ENCODE data around the gene SMIM35.

SMIM35 gene

DNA sequence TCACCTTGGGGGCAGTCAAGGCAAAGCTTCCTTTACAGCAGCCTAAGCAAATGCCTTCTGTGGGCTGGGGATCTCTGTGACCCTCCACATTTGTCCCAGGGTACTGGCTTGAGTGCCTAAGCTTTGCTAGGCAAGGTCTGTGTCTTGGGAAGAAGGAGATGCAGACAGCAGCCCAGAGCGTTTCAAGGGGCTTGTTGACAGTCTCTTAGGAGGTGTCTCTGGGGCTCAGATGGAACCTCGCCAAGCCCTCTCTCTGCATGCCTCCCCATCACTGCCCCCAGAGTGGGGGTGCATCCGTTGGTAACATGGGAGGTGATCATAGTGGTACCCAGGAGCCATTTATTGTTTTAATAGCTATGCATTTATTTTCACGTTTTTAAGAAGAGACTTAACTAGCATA lies 39.0 kb downstream of the SMIM35 start (continued):
- TF ChIP-seq ZNF280C (tag by site-specific recombination; IDR thresholded peaks at IDR 0.05) (no peak), REST (tag by site-specific recombination; IDR thresholded peaks at IDR 0.05) (no peak), OVOL3 (tag by site-specific recombination; IDR thresholded peaks at IDR 0.05) (no peak)
- TF ChIP-seq, protein P1, sequence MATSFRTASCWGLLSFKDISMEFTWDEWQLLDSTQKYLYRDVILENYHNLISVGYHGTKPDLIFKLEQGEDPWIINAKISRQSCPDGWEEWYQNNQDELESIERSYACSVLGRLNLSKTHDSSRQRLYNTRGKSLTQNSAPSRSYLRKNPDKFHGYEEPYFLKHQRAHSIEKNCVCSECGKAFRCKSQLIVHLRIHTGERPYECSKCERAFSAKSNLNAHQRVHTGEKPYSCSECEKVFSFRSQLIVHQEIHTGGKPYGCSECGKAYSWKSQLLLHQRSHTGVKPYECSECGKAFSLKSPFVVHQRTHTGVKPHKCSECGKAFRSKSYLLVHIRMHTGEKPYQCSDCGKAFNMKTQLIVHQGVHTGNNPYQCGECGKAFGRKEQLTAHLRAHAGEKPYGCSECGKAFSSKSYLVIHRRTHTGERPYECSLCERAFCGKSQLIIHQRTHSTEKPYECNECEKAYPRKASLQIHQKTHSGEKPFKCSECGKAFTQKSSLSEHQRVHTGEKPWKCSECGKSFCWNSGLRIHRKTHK (tag by site-specific recombination; IDR thresholded peaks at IDR 0.05), result no peak

DNA sequence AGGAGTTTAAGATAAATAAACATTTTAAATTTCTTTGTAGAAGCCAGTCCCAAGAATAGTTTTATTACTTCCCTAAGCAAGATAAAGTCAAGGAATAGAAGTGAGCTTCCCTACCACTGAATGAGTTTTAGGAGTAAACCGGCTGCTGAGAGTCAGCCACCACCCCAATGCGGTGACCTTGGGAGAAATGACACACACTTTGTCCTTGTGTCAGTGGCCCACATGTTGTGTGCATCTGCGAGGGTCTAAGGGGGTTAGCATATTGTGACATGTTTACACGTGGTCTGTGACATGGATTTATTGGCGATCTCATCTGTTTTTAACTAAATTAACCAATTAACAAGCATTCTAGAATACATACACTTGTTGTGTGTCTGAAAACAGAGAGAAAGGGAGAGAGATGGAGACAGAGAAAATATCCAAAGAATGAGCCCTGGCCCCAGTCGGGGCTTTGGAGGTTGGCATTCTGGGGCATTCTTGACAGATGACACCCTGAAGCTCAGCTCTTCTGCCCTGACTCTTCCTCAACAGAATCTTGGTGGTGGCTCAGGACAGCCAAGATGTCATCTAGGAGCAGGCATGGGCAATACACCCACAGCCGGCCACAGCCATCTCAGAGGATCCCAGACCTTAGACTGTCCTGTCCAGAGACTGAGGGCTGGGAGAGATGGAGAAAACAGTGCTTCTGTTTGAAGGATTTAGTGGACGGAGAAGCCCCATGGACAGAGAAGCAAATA lies 39.6 kb downstream of the SMIM35 start:
- Histone ChIP-seq H3K4me3 (ENCODE audit: low read depth, low read length) (no peak overlapping the region), H3K36me3 (ENCODE audit: control insufficient read depth in 2 of 2, insufficient read depth in 1 of 2, low read length in 2 of 2) (no peaks in the 10 kb centered on the region), H3K27ac (ENCODE audit: extremely low read depth, low read depth, low read length) (no peak overlapping the region), H3K4me1 (ENCODE audit: control insufficient read depth, insufficient read depth, low read length) (no peaks in the 10 kb centered on the region), H3K9me3 (ENCODE audit: control insufficient read depth, insufficient read depth, low read depth, low read length) (no peaks in the 10 kb centered on the region)
- ChIA-PET POLR2A (no interaction called here), CTCF (interaction anchor here (0.6 to 2.0 kb wide), 9 partner anchors 9 to 239 kb away, joined by 3 to 10 read pairs (median 3); no protein-coding TSS in a partner anchor)
- TF ChIP-seq ZNF560 (tag by site-specific recombination; IDR thresholded peaks at IDR 0.05; ENCODE audit: borderline replicate concordance), result no peak

DNA sequence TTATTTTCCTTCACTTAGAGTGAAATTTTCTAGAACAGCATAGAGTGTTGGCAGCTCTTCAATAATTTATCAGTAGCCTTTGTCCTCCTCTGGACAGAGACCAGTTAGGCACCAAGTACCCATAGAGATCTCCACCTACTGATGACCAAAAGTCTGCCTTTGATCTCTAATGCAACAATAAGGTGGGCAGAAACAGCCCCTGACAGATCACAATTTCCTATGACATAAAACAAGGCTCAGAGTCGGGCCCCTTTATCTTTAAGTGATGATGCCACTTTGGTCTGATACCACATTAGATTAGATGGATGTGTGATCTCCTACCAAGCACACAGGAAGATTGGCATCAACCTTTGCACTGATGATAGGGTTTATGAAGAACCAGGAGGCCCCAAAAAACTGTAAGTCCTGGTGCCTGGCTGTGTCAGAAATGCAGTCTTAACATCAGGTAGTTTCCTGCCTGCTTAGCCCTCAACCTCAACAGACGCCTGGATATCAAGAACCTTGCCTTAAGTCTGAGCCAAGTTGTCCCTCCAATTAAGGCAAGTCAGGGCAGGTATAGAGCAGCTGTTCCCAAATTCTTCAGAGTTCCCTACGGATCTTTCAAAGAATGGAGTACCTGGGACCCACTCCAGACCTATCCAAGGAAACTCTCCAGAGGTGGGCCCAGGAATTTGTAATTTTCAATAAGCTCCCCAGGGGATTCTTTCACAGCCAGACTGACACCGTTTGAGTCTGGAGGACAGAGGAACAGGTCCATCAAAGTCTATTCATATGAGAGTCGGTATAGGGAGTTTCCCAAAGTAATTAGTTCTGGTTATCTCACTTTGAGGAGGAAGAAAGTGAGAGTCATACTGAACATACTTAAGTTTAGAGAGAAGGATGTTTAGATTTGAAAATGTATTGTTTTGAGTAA lies 40.5 kb downstream of the SMIM35 start:
- no peaks in the 10 kb centered on the region for H3K9me3 ChIP-seq (ENCODE audit: control insufficient read depth, insufficient read depth, low read depth, low read length)
- H3K27ac ChIP-seq (ENCODE audit: extremely low read depth, low read depth, low read length), result no peak overlapping the region
- H3K4me3 ChIP-seq (ENCODE audit: low read depth, low read length), result no peak overlapping the region
- ChIA-PET CTCF (interaction anchor here (0.8 to 2.0 kb wide), 5 partner anchors 11 to 238 kb away, joined by 3 to 10 read pairs (median 3); no protein-coding TSS in a partner anchor), POLR2A (no interaction called here)
- H3K4me1 ChIP-seq (ENCODE audit: control insufficient read depth, insufficient read depth, low read length), result no peaks in the 10 kb centered on the region
- no peaks in the 10 kb centered on the region for H3K36me3 ChIP-seq (ENCODE audit: control insufficient read depth in 2 of 2, insufficient read depth in 1 of 2, low read length in 2 of 2)
- no peak for TF ChIP-seq ZNF529 (tag by site-specific recombination; IDR thresholded peaks at IDR 0.05; ENCODE audit: insufficient replicate concordance)
- TF ChIP-seq ZNF623 (tag by site-specific recombination; IDR thresholded peaks at IDR 0.05), result no peak
- TF ChIP-seq ZNF138 (tag by site-specific recombination; IDR thresholded peaks at IDR 0.05; ENCODE audit: borderline replicate concordance), result no peak
- TF ChIP-seq TRIM28 (IDR thresholded peaks at IDR 0.05; ENCODE audit: borderline replicate concordance, low read length), result no peak
- TF ChIP-seq ZNF214 (tag by site-specific recombination; IDR thresholded peaks at IDR 0.05; ENCODE audit: borderline replicate concordance), result no peak
- TF ChIP-seq ZNF223 (tag by site-specific recombination; IDR thresholded peaks at IDR 0.05), result no peak
- TF ChIP-seq YY2 (tag by site-specific recombination; IDR thresholded peaks at IDR 0.05), result no peak
- TF ChIP-seq ZBTB6 (tag by site-specific recombination; IDR thresholded peaks at IDR 0.05), result no peak
- no peak for TF ChIP-seq ZNF624 (tag by site-specific recombination; IDR thresholded peaks at IDR 0.05)
- TF ChIP-seq ZNF843 (tag by site-specific recombination; IDR thresholded peaks at IDR 0.05), result no peak
- TF ChIP-seq ZNF391 (tag by site-specific recombination; IDR thresholded peaks at IDR 0.05; ENCODE audit: borderline replicate concordance, low read depth), result no peak
- no peak for TF ChIP-seq ZNF324 (tag by site-specific recombination; IDR thresholded peaks at IDR 0.05)
- no peak for TF ChIP-seq ZSCAN4 (tag by site-specific recombination; IDR thresholded peaks at IDR 0.05)
